ENCODE measurements around the gene C13orf46.

C13orf46 gene

GRCh38 chr13:113933901-113934300 is 40.0 kb downstream of the C13orf46 start:
- no peak overlapping the region for H3K4me3 Mint-ChIP-seq
- H3K27ac Mint-ChIP-seq = peak overlapping the region in 2 of 3 experiments; percentile 44
- H3K4me1 Mint-ChIP-seq = peaks cover 47% of the 10 kb centered on the region
- TF ChIP-seq CTCF (IDR thresholded peaks at IDR 0.05; ENCODE audit: unreplicated experiment in 3 of 3) = no peak
- H3K9me3 Mint-ChIP-seq = no peaks in the 10 kb centered on the region
- H3K27me3 Mint-ChIP-seq (ENCODE audit: low read depth) = peaks cover 15% of the 10 kb centered on the region
- no peaks in the 10 kb centered on the region for H3K36me3 Mint-ChIP-seq (ENCODE audit: low read depth)

GRCh38 chr13:113931841-113932459 is 41.9 kb downstream of the C13orf46 start:
- peaks cover 42% of the 10 kb centered on the region for H3K4me1 Mint-ChIP-seq
- no peaks in the 10 kb centered on the region for H3K36me3 Mint-ChIP-seq (ENCODE audit: low read depth)
- H3K9me3 Mint-ChIP-seq = no peaks in the 10 kb centered on the region
- no peak for TF ChIP-seq CTCF (IDR thresholded peaks at IDR 0.05; ENCODE audit: unreplicated experiment in 3 of 3)
- H3K4me3 Mint-ChIP-seq = no peak overlapping the region
- peak overlapping the region in 1 of 3 experiments; percentile 45 for H3K27ac Mint-ChIP-seq
- H3K27me3 Mint-ChIP-seq (ENCODE audit: low read depth) = peaks cover 19% of the 10 kb centered on the region

GRCh38 chr13:113930671-113931637 is 42.9 kb downstream of the C13orf46 start:
- no peak overlapping the region for H3K4me3 Mint-ChIP-seq
- H3K4me1 Mint-ChIP-seq = peaks cover 35% of the 10 kb centered on the region
- H3K27ac Mint-ChIP-seq = no peak overlapping the region
- no peak for TF ChIP-seq CTCF (IDR thresholded peaks at IDR 0.05; ENCODE audit: unreplicated experiment in 3 of 3)
- H3K36me3 Mint-ChIP-seq (ENCODE audit: low read depth) = no peaks in the 10 kb centered on the region
- no peaks in the 10 kb centered on the region for H3K9me3 Mint-ChIP-seq
- H3K27me3 Mint-ChIP-seq (ENCODE audit: low read depth) = peaks cover 17% of the 10 kb centered on the region

GRCh38 chr13:113929628-113930615 is 44.0 kb downstream of the C13orf46 start:
- no peak for TF ChIP-seq CTCF (IDR thresholded peaks at IDR 0.05; ENCODE audit: unreplicated experiment in 3 of 3)
- H3K9me3 Mint-ChIP-seq = no peaks in the 10 kb centered on the region
- H3K4me1 Mint-ChIP-seq = peaks cover 35% of the 10 kb centered on the region
- H3K4me3 Mint-ChIP-seq = no peak overlapping the region
- peaks cover 24% of the 10 kb centered on the region for H3K27me3 Mint-ChIP-seq (ENCODE audit: low read depth)
- no peak overlapping the region for H3K27ac Mint-ChIP-seq
- no peaks in the 10 kb centered on the region for H3K36me3 Mint-ChIP-seq (ENCODE audit: low read depth)

GRCh38 chr13:113928685-113929627 is 44.9 kb downstream of the C13orf46 start:
- no peaks in the 10 kb centered on the region for H3K9me3 Mint-ChIP-seq
- no peak for TF ChIP-seq CTCF (IDR thresholded peaks at IDR 0.05; ENCODE audit: unreplicated experiment in 3 of 3)
- H3K27ac Mint-ChIP-seq = no peak overlapping the region
- H3K4me3 Mint-ChIP-seq = no peak overlapping the region
- no peaks in the 10 kb centered on the region for H3K36me3 Mint-ChIP-seq (ENCODE audit: low read depth)
- H3K27me3 Mint-ChIP-seq (ENCODE audit: low read depth) = peaks cover 19% of the 10 kb centered on the region
- H3K4me1 Mint-ChIP-seq = peaks cover 32% of the 10 kb centered on the region
